GM18858 (cell line): ENCODE measurements around the gene PRKCE.

ENCODE experiments used
- ATAC-seq: cut with Tn5 transposase; IDR thresholded peaks from one replicate; pipeline ENCODE4 v1.9.1; 2021; ENCODE audit not compliant: unreplicated experiment

The PRKCE gene

GRCh38 chr2:45802499-45803138, 151.1 kb downstream of the PRKCE start:
- no peak for ATAC-seq

GRCh38 chr2:45804987-45805755, 153.7 kb downstream of the PRKCE start:
- no peak for ATAC-seq

- ATAC-seq: no peak
These were observed 155.3 kb downstream of the PRKCE start for GRCh38 chr2:45806563-45807358.

- ATAC-seq: no peak
These were observed 156.9 kb downstream of the PRKCE start for GRCh38 chr2:45808294-45808800.

- no peak for ATAC-seq
These were observed 157.7 kb downstream of the PRKCE start for GRCh38 chr2:45809205-45809604.

GRCh38 chr2:45812011-45812500, 160.6 kb downstream of the PRKCE start:
- ATAC-seq: no peak

- ATAC-seq: no peak
These were observed 161.8 kb downstream of the PRKCE start for GRCh38 chr2:45813003-45813941.

- no peak for ATAC-seq
These were observed 163.0 kb downstream of the PRKCE start for GRCh38 chr2:45814488-45814887.

GRCh38 chr2:45814951-45815621, 163.6 kb downstream of the PRKCE start:
- ATAC-seq: no peak

- no peak for ATAC-seq
These were observed 164.8 kb downstream of the PRKCE start for GRCh38 chr2:45816272-45816671.

GRCh38 chr2:45818591-45818990, 167.1 kb downstream of the PRKCE start:
- ATAC-seq: no peak

- no peak for ATAC-seq
These were observed 168.6 kb downstream of the PRKCE start for GRCh38 chr2:45820048-45820447.

GRCh38 chr2:45821558-45822271, 170.2 kb downstream of the PRKCE start:
- no peak for ATAC-seq

- no peak for ATAC-seq
These were observed 170.8 kb downstream of the PRKCE start for GRCh38 chr2:45822272-45822630.

- ATAC-seq: no peak
These were observed 172.3 kb downstream of the PRKCE start for GRCh38 chr2:45823723-45824206.

GRCh38 chr2:45825001-45825651, 173.7 kb downstream of the PRKCE start:
- no peak for ATAC-seq

GRCh38 chr2:45826460-45826859, 175.0 kb downstream of the PRKCE start:
- no peak for ATAC-seq

- no peak for ATAC-seq
These were observed 175.6 kb downstream of the PRKCE start for GRCh38 chr2:45826884-45827635.
